HG02759 (cell line): ENCODE data around the gene CYP4F22.
"Not testable (repeated sequence)": the region's sequence is repeated elsewhere in the genome, so short reads cannot be mapped to it uniquely, and the experiment has no call there.

ENCODE experiments used
- ATAC-seq: cut with Tn5 transposase; IDR thresholded peaks from one replicate; pipeline ENCODE4 v1.9.1; 2021; ENCODE audit warnings: mild to moderate bottlenecking, moderate library complexity; ENCODE audit not compliant: unreplicated experiment

CYP4F22 gene

GRCh38 chr19:15533522-15533830 lies 25.2 kb downstream of the CYP4F22 start:
- ATAC-seq, result not testable (repeated sequence)

GRCh38 chr19:15534957-15535864 lies 26.9 kb downstream of the CYP4F22 start:
- ATAC-seq, result no peak

GRCh38 chr19:15536350-15536749 lies 28.0 kb downstream of the CYP4F22 start:
- ATAC-seq, result no peak

- ATAC-seq, result no peak
Measured at GRCh38 chr19:15538774-15539173, 30.4 kb downstream of the CYP4F22 start.

GRCh38 chr19:15539638-15540037 lies 31.3 kb downstream of the CYP4F22 start:
- no peak for ATAC-seq

GRCh38 chr19:15540435-15540834 lies 32.1 kb downstream of the CYP4F22 start:
- ATAC-seq, result no peak

- ATAC-seq, result no peak
Measured at GRCh38 chr19:15544283-15544682, 36.0 kb downstream of the CYP4F22 start.

- no peak for ATAC-seq
Measured at GRCh38 chr19:15544970-15545369, 36.6 kb downstream of the CYP4F22 start.

GRCh38 chr19:15548648-15549047 lies 40.3 kb downstream of the CYP4F22 start:
- no peak for ATAC-seq

GRCh38 chr19:15549581-15549980 lies 41.3 kb downstream of the CYP4F22 start:
- no peak for ATAC-seq

- no peak for ATAC-seq
Measured at GRCh38 chr19:15550273-15550672, 41.9 kb downstream of the CYP4F22 start.

GRCh38 chr19:15550929-15551292 lies 42.6 kb downstream of the CYP4F22 start:
- ATAC-seq, result no peak

- ATAC-seq, result no peak
Measured at GRCh38 chr19:15551293-15552004, 43.1 kb downstream of the CYP4F22 start.

GRCh38 chr19:15555021-15555420 lies 46.7 kb downstream of the CYP4F22 start:
- no peak for ATAC-seq

GRCh38 chr19:15555759-15556633 lies 47.7 kb downstream of the CYP4F22 start:
- ATAC-seq, result peak; percentile 73

- ATAC-seq, result no peak
Measured at GRCh38 chr19:15556634-15557181, 48.4 kb downstream of the CYP4F22 start.

GRCh38 chr19:15557223-15557622 lies 48.9 kb downstream of the CYP4F22 start:
- ATAC-seq, result no peak

- ATAC-seq, result no peak
Measured at GRCh38 chr19:15562145-15562544, 53.8 kb downstream of the CYP4F22 start.

- ATAC-seq, result no peak
Measured at GRCh38 chr19:15562861-15563260, 54.5 kb downstream of the CYP4F22 start.

GRCh38 chr19:15563325-15563794 lies 55.0 kb downstream of the CYP4F22 start:
- no peak for ATAC-seq

- no peak for ATAC-seq
Measured at GRCh38 chr19:15563931-15564330, 55.6 kb downstream of the CYP4F22 start.
